NCI-H1436 (cell line): ENCODE data around the gene MED17.
"Not testable (repeated sequence)": the region's sequence is repeated elsewhere in the genome, so short reads cannot be mapped to it uniquely, and the experiment has no call there.

Experiments
- DNase-seq: peaks from one replicate; lab custom pipeline; 2025; lab: John Stamatoyannopoulos, UW

The MED17 gene

GRCh38 chr11:93784145-93784934 lies at the start of gene MED17:
Gene MED17 (plus strand): TSS chr11:93784282. CDS start chr11:93784514, 232 bp downstream.
- DNase-seq, result peak; percentile 93

- no peak for DNase-seq
These were observed 49.5 kb upstream of the MED17 start for GRCh38 chr11:93734427-93735222.

- no peak for DNase-seq
These were observed 48.5 kb upstream of the MED17 start for GRCh38 chr11:93735627-93736026.

- no peak for DNase-seq
These were observed 48.0 kb upstream of the MED17 start for GRCh38 chr11:93736129-93736528.

- no peak for DNase-seq
These were observed 46.0 kb upstream of the MED17 start for GRCh38 chr11:93737904-93738612.

GRCh38 chr11:93738647-93739081 lies 45.4 kb upstream of the MED17 start:
- DNase-seq, result no peak

- no peak for DNase-seq
These were observed 43.9 kb upstream of the MED17 start for GRCh38 chr11:93740031-93740729.

- DNase-seq, result peak; percentile 22
These were observed 43.4 kb upstream of the MED17 start for GRCh38 chr11:93740730-93741093.

GRCh38 chr11:93741094-93741881 lies 42.8 kb upstream of the MED17 start, which contains the start of the genes C11orf54 and TAF1D:
Gene C11orf54 (plus strand): TSS chr11:93741672. CDS start chr11:93747394, 5,722 bp downstream.
Gene TAF1D (minus strand): TSS chr11:93741495. CDS start chr11:93739304, 2,191 bp downstream.
- DNase-seq, result peak; percentile 98

GRCh38 chr11:93741882-93742226 lies 42.2 kb upstream of the MED17 start:
- no peak for DNase-seq

- no peak for DNase-seq
These were observed 40.8 kb upstream of the MED17 start for GRCh38 chr11:93743291-93743690.

GRCh38 chr11:93744669-93745004 lies 39.4 kb upstream of the MED17 start:
- DNase-seq, result no peak

GRCh38 chr11:93745005-93745755 lies 38.9 kb upstream of the MED17 start:
- not testable (repeated sequence) for DNase-seq

GRCh38 chr11:93746101-93746500 lies 38.0 kb upstream of the MED17 start:
- no peak for DNase-seq

- DNase-seq, result no peak
These were observed 37.0 kb upstream of the MED17 start for GRCh38 chr11:93747122-93747521.

- DNase-seq, result no peak
These were observed 33.1 kb upstream of the MED17 start for GRCh38 chr11:93751001-93751400.

- no peak for DNase-seq
These were observed 30.8 kb upstream of the MED17 start for GRCh38 chr11:93753241-93753640.

GRCh38 chr11:93756748-93757147 lies 27.3 kb upstream of the MED17 start:
- no peak for DNase-seq

- DNase-seq, result no peak
These were observed 26.8 kb upstream of the MED17 start for GRCh38 chr11:93757301-93757700.
